Right renal pelvis (tissue), 4 donors: ENCODE results near the gene CGN. TPM values are rescaled to one million over a fixed set of nuclear protein-coding genes. Genes with fewer than 3 reads are reported as not detected.

Experiments
- DNase-seq, 4 donors: peaks; one replicate each; pipeline ENCODE4 v3.0.0-alpha.2; 2013; ENCODE audit warnings: low read depth in 4 of 4, low spot score in 3 of 4, missing footprints in 1 of 4
- polyA plus RNA-seq, 4 donors: library from polyadenylated mRNA; unstranded; fragments of 120-200 nt; gene quantifications; one replicate each; pipeline ENCODE4 v1.2.1, GENCODE V29; 2013; ENCODE audit not compliant: insufficient read length in 4 of 4

Gene CGN
- polyA plus RNA-seq, 4 donors, result 37.5 to 57.4 (median 40.8) TPM

- no peak for DNase-seq
Observed at GRCh38 chr1:151584278-151584677, 73.1 kb downstream of the CGN start.

DNA sequence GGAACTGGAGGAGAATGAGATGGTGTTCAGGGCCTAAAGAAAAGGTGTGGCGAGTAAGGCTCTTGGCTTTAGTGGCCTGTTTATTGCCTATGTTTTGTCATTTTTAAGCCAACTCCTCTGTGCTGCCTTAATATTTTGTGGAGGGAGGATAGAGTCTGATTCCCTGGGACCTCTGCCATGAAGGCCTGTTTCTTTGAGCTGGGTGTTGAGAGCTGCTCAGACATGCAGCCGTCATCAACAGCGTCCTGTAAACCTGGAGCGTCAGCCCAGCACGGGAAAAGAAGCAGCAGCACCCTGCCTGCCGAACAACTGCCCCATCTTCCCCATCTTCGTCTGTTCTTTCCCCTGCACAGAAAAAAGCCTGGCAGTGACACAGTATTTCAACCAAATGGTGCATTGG, 73.6 kb downstream of the CGN start:
- no peak for DNase-seq

- DNase-seq, result no peak
Observed at GRCh38 chr1:151585622-151586021, 74.4 kb downstream of the CGN start.

Other genes starting within 250 kb of the CGN start
- 10 to 100 TPM; 23.1 to 26.3 (median 24.0) TPM for gene ZNF687, start 229.1 kb upstream of the CGN start, polyA plus RNA-seq
- 10 to 100 TPM; 59.3 to 63.3 (median 61.4) TPM for gene PI4KB, start 184.0 kb upstream of the CGN start, polyA plus RNA-seq
- gene RFX5, start 164.1 kb upstream of the CGN start, polyA plus RNA-seq, result 10 to 100 TPM; 43.4 to 46.8 (median 45.3) TPM
- 10 to 100 TPM; 45.4 to 53.6 (median 53.4) TPM for gene SELENBP1, start 138.7 kb upstream of the CGN start, polyA plus RNA-seq
- gene PSMB4, start 111.8 kb upstream of the CGN start, polyA plus RNA-seq, result 100 to 1,000 TPM; 238 to 300 (median 254) TPM
- 100 to 1,000 TPM in 2 of 4 donors, 10 to 100 TPM in 2; 82.2 to 128 (median 104) TPM for gene POGZ, start 51.9 kb upstream of the CGN start, polyA plus RNA-seq
- gene TUFT1, start 28.9 kb downstream of the CGN start, polyA plus RNA-seq, result 10 to 100 TPM in 3 of 4 donors, 1 to 10 TPM in 1; 9.9 to 13.0 (median 11.0) TPM
- gene SNX27, start 100.7 kb downstream of the CGN start, polyA plus RNA-seq, result 10 to 100 TPM; 21.1 to 27.3 (median 23.8) TPM
- gene CELF3, start 205.4 kb downstream of the CGN start, polyA plus RNA-seq, result under 1 TPM; 0.07 to 0.57 (median 0.48) TPM
- under 1 TPM in 2 of 4 donors, not detected in 2; 0.44 TPM for gene RIIAD1, start 210.1 kb downstream of the CGN start, polyA plus RNA-seq